Right atrium auricular region (tissue), 2 donors: ENCODE measurements around the gene RIC3. TPM values are rescaled to one million over a fixed set of nuclear protein-coding genes. Genes with fewer than 3 reads are reported as not detected.

Experiments
- DNase-seq: peaks from one replicate; pipeline ENCODE4 v3.0.0-alpha.2; 2019; ENCODE audit warnings: low spot score
- H3K27ac ChIP-seq, 2 donors: fragments of 200-600 bp; sonication (generic); 1 replicate in 1 of 2; 2 replicates in 1 of 2; pipeline ENCODE4 v1.5.1; 2016 to 2019
- H3K27me3 ChIP-seq, 2 donors: fragments of 200-600 bp; sonication (generic); one replicate each; pipeline versions ENCODE4 v1.5.1 to v1.6.0; 2017 to 2019
- H3K36me3 ChIP-seq: fragments of 200-600 bp; sonication (generic); one replicate; pipeline ENCODE4 v1.5.1; 2016
- H3K4me1 ChIP-seq, 2 donors: fragments of 200-600 bp; sonication (generic); one replicate each; pipeline versions ENCODE4 v1.5.1 to v1.6.0; 2017 to 2019
- H3K4me3 ChIP-seq, 2 donors: fragments of 200-600 bp; sonication (generic); 1 replicate in 1 of 2; 2 replicates in 1 of 2; pipeline ENCODE4 v1.5.1; 2017 to 2019; ENCODE audit warnings: mild to moderate bottlenecking in 1 of 2, moderate library complexity in 1 of 2
- H3K9me3 ChIP-seq, 2 donors: fragments of 200-600 bp; sonication (generic); one replicate each; pipeline ENCODE4 v1.5.1; 2019
- total RNA-seq, 2 donors: library from RNA; depleted of rRNA; stranded (reverse); fragments of >200 nt; gene quantifications; one replicate each; pipeline ENCODE4 v1.1.0, GENCODE V29; 2016
- TF ChIP-seq, protein P1 (sequence below), 2 donors: fragments of 200-600 bp; sonication (generic); IDR thresholded peaks; one replicate each; pipeline ENCODE4 v1.5.1; 2019; ENCODE audit warnings: antibody characterized with exemption in 2 of 2

RIC3 gene
- total RNA-seq, 2 donors from 2014 or later: 7.9 to 8.5 TPM

DNA sequence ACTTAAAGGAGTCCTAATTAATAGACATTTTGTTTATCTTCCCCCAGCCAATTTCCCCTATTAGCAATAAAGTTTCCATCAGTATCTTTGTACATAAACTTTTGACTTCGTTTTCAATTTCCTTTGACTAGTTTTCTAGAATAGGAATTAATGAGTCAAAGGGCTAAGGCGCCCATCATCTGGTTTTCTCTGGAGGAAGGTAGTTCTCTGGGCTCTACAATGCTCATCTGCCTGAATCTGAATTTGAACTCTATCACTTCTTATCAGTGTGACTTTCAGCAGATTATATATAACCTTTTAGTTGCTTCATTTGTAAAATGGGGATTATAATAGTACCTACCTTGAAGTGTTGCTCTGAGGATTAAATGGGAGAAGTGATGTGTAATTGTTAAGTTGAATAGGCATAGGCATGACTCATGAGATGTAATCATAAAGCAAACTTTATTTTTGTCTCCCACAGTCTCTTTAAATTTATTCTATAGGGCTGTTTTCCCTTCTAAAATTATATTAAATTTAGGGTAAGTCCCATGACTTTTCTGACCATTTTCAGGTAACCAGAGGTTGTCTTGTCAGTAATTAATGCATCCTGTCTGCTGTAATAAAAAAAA is 93.6 kb downstream of the RIC3 start:
- no peaks in the 10 kb centered on the region for H3K9me3 ChIP-seq
- no peaks in the 10 kb centered on the region for H3K36me3 ChIP-seq
- H3K27ac ChIP-seq: no peak overlapping the region
- DNase-seq: no peak
- no peak overlapping the region for H3K4me3 ChIP-seq
- H3K4me1 ChIP-seq: no peaks in the 10 kb centered on the region
- no peaks in the 10 kb centered on the region for H3K27me3 ChIP-seq
- TF ChIP-seq, protein P1, sequence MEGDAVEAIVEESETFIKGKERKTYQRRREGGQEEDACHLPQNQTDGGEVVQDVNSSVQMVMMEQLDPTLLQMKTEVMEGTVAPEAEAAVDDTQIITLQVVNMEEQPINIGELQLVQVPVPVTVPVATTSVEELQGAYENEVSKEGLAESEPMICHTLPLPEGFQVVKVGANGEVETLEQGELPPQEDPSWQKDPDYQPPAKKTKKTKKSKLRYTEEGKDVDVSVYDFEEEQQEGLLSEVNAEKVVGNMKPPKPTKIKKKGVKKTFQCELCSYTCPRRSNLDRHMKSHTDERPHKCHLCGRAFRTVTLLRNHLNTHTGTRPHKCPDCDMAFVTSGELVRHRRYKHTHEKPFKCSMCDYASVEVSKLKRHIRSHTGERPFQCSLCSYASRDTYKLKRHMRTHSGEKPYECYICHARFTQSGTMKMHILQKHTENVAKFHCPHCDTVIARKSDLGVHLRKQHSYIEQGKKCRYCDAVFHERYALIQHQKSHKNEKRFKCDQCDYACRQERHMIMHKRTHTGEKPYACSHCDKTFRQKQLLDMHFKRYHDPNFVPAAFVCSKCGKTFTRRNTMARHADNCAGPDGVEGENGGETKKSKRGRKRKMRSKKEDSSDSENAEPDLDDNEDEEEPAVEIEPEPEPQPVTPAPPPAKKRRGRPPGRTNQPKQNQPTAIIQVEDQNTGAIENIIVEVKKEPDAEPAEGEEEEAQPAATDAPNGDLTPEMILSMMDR (IDR thresholded peaks at IDR 0.05): no peak

DNA sequence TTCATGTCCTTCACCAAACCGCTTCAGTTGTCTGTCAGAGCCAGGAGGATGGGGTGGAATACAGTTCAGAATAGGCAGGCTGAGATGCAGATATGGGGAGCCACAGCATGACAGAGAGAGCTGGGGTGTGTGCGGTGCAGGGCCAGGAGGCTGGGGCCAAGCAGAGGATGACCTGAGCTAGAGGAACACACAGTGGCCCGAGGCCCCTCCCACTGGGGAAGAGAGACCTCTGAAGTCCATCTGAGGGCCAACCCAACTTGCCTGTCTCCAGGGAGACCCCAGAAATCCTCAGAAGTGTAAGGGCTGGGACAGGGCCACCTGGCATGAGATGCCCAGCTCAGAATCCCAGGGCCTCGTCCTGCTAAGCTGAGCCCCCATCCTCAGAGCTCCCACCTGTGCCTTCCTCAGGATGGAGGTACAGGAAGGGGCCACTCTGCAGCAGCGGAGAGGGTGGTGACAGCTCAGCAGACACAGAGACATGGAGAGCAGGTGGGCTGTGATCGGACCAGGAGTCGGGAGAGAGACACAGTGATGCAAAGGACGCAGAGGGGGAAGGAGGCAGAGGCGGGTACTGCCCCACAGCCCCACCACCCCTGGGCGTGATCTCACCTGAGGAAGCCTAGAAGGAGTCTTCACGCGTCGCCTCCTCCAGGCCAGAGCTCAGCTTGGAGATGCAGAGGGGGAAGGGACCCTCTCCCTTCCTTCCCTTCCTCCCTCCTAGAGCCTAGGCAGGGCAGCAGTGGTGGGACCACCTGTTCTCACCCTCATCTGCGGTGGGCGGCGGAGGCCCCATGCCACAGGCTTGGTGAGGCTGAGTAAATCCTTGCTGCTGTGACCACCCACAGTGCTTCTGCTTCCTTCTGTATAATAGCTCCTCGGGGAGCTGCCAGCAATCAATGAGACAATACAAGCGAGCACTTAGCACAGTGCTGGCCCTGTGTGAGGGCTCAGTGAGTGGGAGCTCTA is 96.9 kb downstream of the RIC3 start:
- TF ChIP-seq, protein P1 (IDR thresholded peaks at IDR 0.05): no peak
- no peak overlapping the region for H3K27ac ChIP-seq
- no peak for DNase-seq

DNA sequence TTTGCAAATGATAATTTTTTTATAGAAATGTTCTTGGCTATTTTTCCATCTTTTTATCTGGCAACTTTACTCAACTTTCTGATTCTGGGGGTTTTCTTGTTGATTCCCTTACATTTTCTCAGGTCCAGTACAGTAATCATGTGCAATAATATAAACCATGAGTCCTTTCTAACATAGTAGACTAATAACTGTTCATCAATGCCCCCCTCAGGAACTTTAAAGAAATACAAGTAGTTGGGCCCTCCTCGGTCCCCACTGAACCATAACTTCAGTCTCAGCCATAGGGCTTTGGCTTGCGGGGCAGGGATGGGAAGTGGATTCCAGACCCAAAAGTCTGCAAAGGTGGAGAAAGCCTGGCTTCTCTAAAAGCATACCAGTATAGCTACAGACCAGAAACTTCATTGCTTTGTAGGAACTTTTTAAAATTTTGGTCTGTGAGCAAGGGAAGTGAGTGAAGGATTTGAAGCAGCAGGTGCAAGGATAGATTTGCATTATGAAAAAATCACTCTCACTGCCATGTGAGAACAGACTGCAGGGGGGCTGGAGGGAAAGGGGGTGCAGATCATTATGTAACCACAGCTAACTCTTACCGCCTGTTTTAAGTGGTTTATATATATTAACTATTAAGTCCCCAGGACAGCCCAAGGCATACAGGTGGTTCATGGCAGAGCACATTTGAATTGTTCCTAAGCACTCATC is 98.3 kb downstream of the RIC3 start:
- Histone ChIP-seq H3K4me3 (no peak overlapping the region), H3K27ac (no peak overlapping the region), H3K27me3 (no peaks in the 10 kb centered on the region), H3K4me1 (peaks cover 0 to 24% of the 10 kb centered on the region in 2 donors), H3K36me3 (no peaks in the 10 kb centered on the region), H3K9me3 (no peaks in the 10 kb centered on the region)
- TF ChIP-seq, protein P1 (IDR thresholded peaks at IDR 0.05): peak; percentile 43 to 57
- DNase-seq: no peak

More for the DNA sequence above, 96.9 kb downstream of the RIC3 start:
- H3K4me3 ChIP-seq: no peak overlapping the region
- no peaks in the 10 kb centered on the region for H3K27me3 ChIP-seq
- H3K9me3 ChIP-seq: no peaks in the 10 kb centered on the region
- no peaks in the 10 kb centered on the region for H3K36me3 ChIP-seq
- H3K4me1 ChIP-seq: peaks cover 0 to 24% of the 10 kb centered on the region in 2 donors

GRCh38 chr11:8069771-8070170 is 99.1 kb downstream of the RIC3 start:
- TF ChIP-seq, protein P1 (IDR thresholded peaks at IDR 0.05): no peak
- peaks cover 0 to 24% of the 10 kb centered on the region in 2 donors for H3K4me1 ChIP-seq
- H3K27ac ChIP-seq: peak overlapping the region; percentile 61 to 77

DNA sequence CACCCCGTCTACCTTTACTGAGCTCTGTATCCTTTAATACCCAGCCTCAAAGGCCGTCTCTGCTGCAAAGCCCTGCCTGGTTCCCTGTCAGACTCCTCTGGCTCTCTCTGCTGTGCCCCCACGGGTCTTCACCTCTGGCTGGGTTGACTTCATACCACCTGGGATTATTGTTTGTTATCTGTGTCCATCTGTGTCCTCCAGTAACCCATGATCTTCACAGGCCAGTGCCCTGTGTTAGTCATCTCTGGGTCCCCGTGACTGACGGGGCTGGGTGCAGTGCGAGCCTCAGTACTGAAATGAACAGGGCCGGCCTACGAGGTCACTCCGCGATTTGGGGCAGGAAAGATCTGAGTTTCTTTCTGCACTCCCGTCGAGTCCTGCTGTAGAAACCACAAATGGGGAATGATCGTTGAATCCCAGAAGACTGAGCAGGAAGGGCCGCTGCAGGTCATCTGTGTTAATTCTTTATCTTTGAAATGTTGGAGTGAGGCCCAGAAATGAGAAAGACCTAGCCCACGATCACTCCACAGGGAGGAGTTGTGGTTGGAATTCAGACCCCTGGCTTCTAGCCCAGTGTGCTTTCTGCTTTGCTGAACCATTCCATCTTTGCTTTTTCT is 100.1 kb downstream of the RIC3 start:
- Histone ChIP-seq H3K4me1 (peaks cover 0 to 28% of the 10 kb centered on the region in 2 donors), H3K4me3 (no peak overlapping the region), H3K9me3 (no peaks in the 10 kb centered on the region)

More at GRCh38 chr11:8069771-8070170, 99.1 kb downstream of the RIC3 start:
- Histone ChIP-seq H3K4me3 (no peak overlapping the region), H3K27me3 (no peaks in the 10 kb centered on the region), H3K9me3 (no peaks in the 10 kb centered on the region), H3K36me3 (no peaks in the 10 kb centered on the region)
- DNase-seq: no peak

More for the DNA sequence above, 100.1 kb downstream of the RIC3 start:
- Histone ChIP-seq H3K36me3 (no peaks in the 10 kb centered on the region), H3K27me3 (no peaks in the 10 kb centered on the region), H3K27ac (peak overlapping the region; percentile 61 to 77)
- TF ChIP-seq, protein P1 (IDR thresholded peaks at IDR 0.05): no peak
- DNase-seq: peak; percentile 83
